Osteoblast (primary cell): ENCODE results near the gene FGF1. TPM values are rescaled to one million over a fixed set of nuclear protein-coding genes. Genes with fewer than 3 reads are reported as not detected.

ENCODE experiments used
- DNase-seq: peaks from one replicate; pipeline ENCODE4 v3.0.0; 2011; ENCODE audit warnings: low spot score, mixed read lengths; ENCODE audit not compliant: insufficient read length; ENCODE audit errors: missing footprints
- H2AFZ ChIP-seq: 2 replicates; pipeline ENCODE4 v1.6.0; 2011; ENCODE audit warnings: mild to moderate bottlenecking, low read length
- H3K27ac ChIP-seq: 2 replicates; pipeline ENCODE4 v1.5.1; 2011; ENCODE audit warnings: mild to moderate bottlenecking, low read depth, low read length, moderate library complexity
- H3K27me3 ChIP-seq: 2 replicates; pipeline ENCODE4 v1.6.0; 2012; ENCODE audit warnings: mild to moderate bottlenecking, control low read depth, inconsistent platforms, low read length, moderate library complexity; ENCODE audit not compliant: insufficient read depth
- H3K36me3 ChIP-seq: 2 replicates; pipeline ENCODE4 v1.5.1; 2011; ENCODE audit warnings: mild to moderate bottlenecking, low read length, control low read depth, moderate library complexity; ENCODE audit not compliant: insufficient read depth
- H3K4me1 ChIP-seq: 2 replicates; pipeline ENCODE4 v1.5.1; 2011; ENCODE audit warnings: mild to moderate bottlenecking, low read length, control low read depth, moderate library complexity; ENCODE audit not compliant: insufficient read depth
- H3K4me2 ChIP-seq: 2 replicates; pipeline ENCODE4 v1.6.0; 2011; ENCODE audit warnings: mild to moderate bottlenecking, low read length; ENCODE audit not compliant: insufficient read depth
- H3K4me3 ChIP-seq: fragments of 200-600 bp; sonication (generic); 3 replicates; pipeline ENCODE4 v1.5.1; 2012; ENCODE audit warnings: mild to moderate bottlenecking, low read length, inconsistent platforms; ENCODE audit not compliant: insufficient read depth
- H3K79me2 ChIP-seq: 2 replicates; pipeline ENCODE4 v1.6.0; 2012; ENCODE audit warnings: mild to moderate bottlenecking, low read length, control low read depth, inconsistent platforms; ENCODE audit not compliant: insufficient read depth
- H3K9me3 ChIP-seq: 2 replicates; pipeline ENCODE4 v1.5.1; 2011; ENCODE audit warnings: low read depth, low read length, control low read depth
- H4K20me1 ChIP-seq: 2 replicates; pipeline ENCODE4 v1.6.0; 2012; ENCODE audit warnings: mild to moderate bottlenecking, low read length, control low read depth; ENCODE audit not compliant: insufficient read depth
- CTCF ChIP-seq: IDR thresholded peaks from 2 replicates; pipeline ENCODE4 v1.5.1; 2011; ENCODE audit warnings: mild to moderate bottlenecking, low read depth, low read length, moderate library complexity; ENCODE audit errors: extremely low read depth
- total RNA-seq: library from RNA; depleted of rRNA; stranded (reverse); fragments of >200 nt; gene quantifications from 2 replicates; pipeline ENCODE4 v1.2.3, GENCODE V29; 2012

FGF1 gene
- total RNA-seq, 1 donor = 4.3 TPM

GRCh38 chr5:142697356-142698255 lies 11.7 kb upstream of the FGF1 start:
- Histone ChIP-seq H3K4me1 (peaks cover 24% of the 10 kb centered on the region), H3K27ac (peak overlapping the region; percentile 7), H3K36me3 (no peaks in the 10 kb centered on the region), H3K4me2 (peak overlapping the region; percentile 56), H3K4me3 (peak overlapping the region; percentile 4), H3K79me2 (no peaks in the 10 kb centered on the region), H4K20me1 (no peaks in the 10 kb centered on the region), H3K9me3 (no peaks in the 10 kb centered on the region), H3K27me3 (no peaks in the 10 kb centered on the region), H2AFZ (peak overlapping the region; percentile 57)
- TF ChIP-seq CTCF = no peak
- DNase-seq = peak; percentile 83

DNA sequence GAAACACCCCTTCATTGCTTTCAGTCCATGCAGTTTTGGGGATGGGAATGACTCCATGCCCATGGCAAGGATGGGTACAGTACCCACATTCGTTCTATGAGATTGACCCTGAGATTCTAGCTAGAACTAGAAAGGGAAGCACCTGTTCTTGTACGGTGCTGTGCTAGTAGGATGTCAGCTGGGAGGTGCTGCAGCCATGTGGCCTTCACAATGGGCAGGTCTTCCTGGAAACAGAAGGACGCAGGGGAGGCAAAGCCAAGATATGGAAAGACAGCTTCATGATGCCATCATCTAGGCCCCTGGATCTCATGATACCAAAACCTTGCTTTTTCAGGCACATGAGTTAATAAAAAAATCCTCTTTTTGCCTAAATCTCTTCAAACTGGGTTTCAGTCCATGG lies 10.5 kb upstream of the FGF1 start:
- no peaks in the 10 kb centered on the region for H3K79me2 ChIP-seq
- no peak overlapping the region for H3K27ac ChIP-seq
- no peaks in the 10 kb centered on the region for H4K20me1 ChIP-seq
- no peaks in the 10 kb centered on the region for H3K9me3 ChIP-seq
- peaks cover 24% of the 10 kb centered on the region for H3K4me1 ChIP-seq
- no peak for DNase-seq
- H3K4me2 ChIP-seq = no peak overlapping the region
- H3K27me3 ChIP-seq = no peaks in the 10 kb centered on the region
- H2AFZ ChIP-seq = no peak overlapping the region
- no peaks in the 10 kb centered on the region for H3K36me3 ChIP-seq
- no peak overlapping the region for H3K4me3 ChIP-seq
- no peak for TF ChIP-seq CTCF

DNA sequence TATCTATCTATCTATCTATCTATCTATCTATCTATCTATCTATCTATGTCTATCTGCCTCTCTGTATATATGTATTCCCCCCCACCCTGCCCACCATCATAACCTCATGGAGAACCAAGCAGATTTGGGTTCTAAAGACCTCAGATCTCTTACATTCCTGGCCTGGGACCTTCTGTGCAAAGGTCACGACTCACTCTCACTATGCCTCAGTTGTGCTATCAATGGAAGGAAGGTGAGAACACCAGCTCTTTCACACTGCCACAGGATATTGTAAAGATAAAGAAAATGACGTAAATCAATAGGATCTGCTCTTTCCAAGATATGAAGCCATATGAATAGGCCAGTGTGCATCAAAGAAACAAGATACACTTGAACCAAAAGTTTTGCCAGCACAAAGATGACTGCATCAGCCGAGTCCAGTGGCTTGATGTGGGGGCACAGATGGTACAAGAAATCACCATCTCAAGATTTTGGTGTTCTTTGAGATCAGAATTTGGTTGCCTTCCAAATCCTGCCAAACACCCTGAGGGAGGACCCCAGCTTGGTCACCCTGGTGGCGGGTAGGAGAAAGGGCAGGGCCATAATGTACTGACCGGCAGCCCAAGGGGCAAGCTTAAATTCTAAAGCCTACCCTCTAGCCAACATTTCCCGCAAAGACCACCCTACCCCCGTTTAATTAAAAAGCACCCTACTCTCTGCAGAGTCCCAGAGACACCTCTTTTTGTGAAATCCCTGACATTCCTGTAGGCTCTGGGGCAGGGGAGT lies 8.4 kb upstream of the FGF1 start:
- Histone ChIP-seq H3K27me3 (no peaks in the 10 kb centered on the region), H2AFZ (no peak overlapping the region), H3K4me2 (no peak overlapping the region), H3K36me3 (no peaks in the 10 kb centered on the region), H4K20me1 (no peaks in the 10 kb centered on the region), H3K4me1 (peaks cover 24% of the 10 kb centered on the region), H3K79me2 (no peaks in the 10 kb centered on the region), H3K27ac (no peak overlapping the region), H3K9me3 (no peaks in the 10 kb centered on the region), H3K4me3 (no peak overlapping the region)
- DNase-seq = no peak
- TF ChIP-seq CTCF = peak; percentile 21
